Measurements from ENCODE around the gene PLPP3. TPM values are rescaled to one million over a fixed set of nuclear protein-coding genes. Genes with fewer than 3 reads are reported as not detected.

The PLPP3 gene
- total and polyA plus RNA-seq, 2 experiments from 2014 or later, result 41.9 to 61.9 TPM

- no peaks in the 10 kb centered on the region for H3K79me2 ChIP-seq (replicated peaks; ENCODE audit: insufficient read depth)
- H3K27ac ChIP-seq (ENCODE audit: low read depth), result no peak overlapping the region
- DNase-seq (ENCODE audit: low spot score), result peak; percentile 82
- peak; percentile 82 for ATAC-seq
- Mint-ChIP-seq H3K4me1 (peaks cover 49% of the 10 kb centered on the region), H3K27me3 (ENCODE audit: insufficient read depth, low read depth, poor library complexity) (peaks cover 11% of the 10 kb centered on the region), H3K27ac (peak overlapping the region; percentile 53), H3K9me3 (no peaks in the 10 kb centered on the region), H3K36me3 (ENCODE audit: low read depth) (no peaks in the 10 kb centered on the region), H3K4me3 (peak overlapping the region; percentile 37; the same call in 2 of the 3 replicates)
- H3K4me2 ChIP-seq, result peak overlapping the region; percentile 14; the same call in 1 of the 2 replicates
- H3K9me2 ChIP-seq (ENCODE audit: insufficient read depth), result peaks cover 3% of the 10 kb centered on the region; the same call in 1 of the 2 replicates
- TF ChIP-seq JUNB (IDR thresholded peaks at IDR 0.05; ENCODE audit: unreplicated experiment) (no peak), CREB1 (CRISPR knock-in tag; IDR thresholded peaks at IDR 0.05; ENCODE audit: low read depth) (no peak; the same call in 1 of the 2 replicates), STAT1 (IDR thresholded peaks at IDR 0.05; ENCODE audit: unreplicated experiment) (no peak), ZNF331 (CRISPR knock-in tag; IDR thresholded peaks at IDR 0.05; ENCODE audit: low read depth) (no peak), NANOG (IDR thresholded peaks at IDR 0.05; ENCODE audit: borderline replicate concordance) (peak; percentile 93), EZH2 (IDR thresholded peaks at IDR 0.05; ENCODE audit: low read depth, unreplicated experiment) (no peak)
- TF ChIP-seq, protein P1, sequence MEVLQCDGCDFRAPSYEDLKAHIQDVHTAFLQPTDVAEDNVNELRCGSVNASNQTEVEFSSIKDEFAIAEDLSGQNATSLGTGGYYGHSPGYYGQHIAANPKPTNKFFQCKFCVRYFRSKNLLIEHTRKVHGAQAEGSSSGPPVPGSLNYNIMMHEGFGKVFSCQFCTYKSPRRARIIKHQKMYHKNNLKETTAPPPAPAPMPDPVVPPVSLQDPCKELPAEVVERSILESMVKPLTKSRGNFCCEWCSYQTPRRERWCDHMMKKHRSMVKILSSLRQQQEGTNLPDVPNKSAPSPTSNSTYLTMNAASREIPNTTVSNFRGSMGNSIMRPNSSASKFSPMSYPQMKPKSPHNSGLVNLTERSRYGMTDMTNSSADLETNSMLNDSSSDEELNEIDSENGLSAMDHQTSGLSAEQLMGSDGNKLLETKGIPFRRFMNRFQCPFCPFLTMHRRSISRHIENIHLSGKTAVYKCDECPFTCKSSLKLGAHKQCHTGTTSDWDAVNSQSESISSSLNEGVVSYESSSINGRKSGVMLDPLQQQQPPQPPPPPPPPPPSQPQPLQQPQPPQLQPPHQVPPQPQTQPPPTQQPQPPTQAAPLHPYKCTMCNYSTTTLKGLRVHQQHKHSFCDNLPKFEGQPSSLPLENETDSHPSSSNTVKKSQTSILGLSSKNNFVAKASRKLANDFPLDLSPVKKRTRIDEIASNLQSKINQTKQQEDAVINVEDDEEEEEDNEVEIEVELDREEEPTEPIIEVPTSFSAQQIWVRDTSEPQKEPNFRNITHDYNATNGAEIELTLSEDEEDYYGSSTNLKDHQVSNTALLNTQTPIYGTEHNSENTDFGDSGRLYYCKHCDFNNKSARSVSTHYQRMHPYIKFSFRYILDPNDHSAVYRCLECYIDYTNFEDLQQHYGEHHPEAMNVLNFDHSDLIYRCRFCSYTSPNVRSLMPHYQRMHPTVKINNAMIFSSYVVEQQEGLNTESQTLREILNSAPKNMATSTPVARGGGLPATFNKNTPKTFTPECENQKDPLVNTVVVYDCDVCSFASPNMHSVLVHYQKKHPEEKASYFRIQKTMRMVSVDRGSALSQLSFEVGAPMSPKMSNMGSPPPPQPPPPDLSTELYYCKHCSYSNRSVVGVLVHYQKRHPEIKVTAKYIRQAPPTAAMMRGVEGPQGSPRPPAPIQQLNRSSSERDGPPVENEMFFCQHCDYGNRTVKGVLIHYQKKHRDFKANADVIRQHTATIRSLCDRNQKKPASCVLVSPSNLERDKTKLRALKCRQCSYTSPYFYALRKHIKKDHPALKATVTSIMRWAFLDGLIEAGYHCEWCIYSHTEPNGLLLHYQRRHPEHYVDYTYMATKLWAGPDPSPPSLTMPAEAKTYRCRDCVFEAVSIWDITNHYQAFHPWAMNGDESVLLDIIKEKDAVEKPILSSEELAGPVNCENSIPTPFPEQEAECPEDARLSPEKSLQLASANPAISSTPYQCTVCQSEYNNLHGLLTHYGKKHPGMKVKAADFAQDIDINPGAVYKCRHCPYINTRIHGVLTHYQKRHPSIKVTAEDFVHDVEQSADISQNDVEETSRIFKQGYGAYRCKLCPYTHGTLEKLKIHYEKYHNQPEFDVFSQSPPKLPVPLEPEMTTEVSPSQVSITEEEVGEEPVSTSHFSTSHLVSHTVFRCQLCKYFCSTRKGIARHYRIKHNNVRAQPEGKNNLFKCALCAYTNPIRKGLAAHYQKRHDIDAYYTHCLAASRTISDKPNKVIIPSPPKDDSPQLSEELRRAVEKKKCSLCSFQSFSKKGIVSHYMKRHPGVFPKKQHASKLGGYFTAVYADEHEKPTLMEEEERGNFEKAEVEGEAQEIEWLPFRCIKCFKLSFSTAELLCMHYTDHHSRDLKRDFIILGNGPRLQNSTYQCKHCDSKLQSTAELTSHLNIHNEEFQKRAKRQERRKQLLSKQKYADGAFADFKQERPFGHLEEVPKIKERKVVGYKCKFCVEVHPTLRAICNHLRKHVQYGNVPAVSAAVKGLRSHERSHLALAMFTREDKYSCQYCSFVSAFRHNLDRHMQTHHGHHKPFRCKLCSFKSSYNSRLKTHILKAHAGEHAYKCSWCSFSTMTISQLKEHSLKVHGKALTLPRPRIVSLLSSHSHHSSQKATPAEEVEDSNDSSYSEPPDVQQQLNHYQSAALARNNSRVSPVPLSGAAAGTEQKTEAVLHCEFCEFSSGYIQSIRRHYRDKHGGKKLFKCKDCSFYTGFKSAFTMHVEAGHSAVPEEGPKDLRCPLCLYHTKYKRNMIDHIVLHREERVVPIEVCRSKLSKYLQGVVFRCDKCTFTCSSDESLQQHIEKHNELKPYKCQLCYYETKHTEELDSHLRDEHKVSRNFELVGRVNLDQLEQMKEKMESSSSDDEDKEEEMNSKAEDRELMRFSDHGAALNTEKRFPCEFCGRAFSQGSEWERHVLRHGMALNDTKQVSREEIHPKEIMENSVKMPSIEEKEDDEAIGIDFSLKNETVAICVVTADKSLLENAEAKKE (CRISPR knock-in tag; IDR thresholded peaks at IDR 0.05), result no peak
- TF ChIP-seq, protein P2, sequence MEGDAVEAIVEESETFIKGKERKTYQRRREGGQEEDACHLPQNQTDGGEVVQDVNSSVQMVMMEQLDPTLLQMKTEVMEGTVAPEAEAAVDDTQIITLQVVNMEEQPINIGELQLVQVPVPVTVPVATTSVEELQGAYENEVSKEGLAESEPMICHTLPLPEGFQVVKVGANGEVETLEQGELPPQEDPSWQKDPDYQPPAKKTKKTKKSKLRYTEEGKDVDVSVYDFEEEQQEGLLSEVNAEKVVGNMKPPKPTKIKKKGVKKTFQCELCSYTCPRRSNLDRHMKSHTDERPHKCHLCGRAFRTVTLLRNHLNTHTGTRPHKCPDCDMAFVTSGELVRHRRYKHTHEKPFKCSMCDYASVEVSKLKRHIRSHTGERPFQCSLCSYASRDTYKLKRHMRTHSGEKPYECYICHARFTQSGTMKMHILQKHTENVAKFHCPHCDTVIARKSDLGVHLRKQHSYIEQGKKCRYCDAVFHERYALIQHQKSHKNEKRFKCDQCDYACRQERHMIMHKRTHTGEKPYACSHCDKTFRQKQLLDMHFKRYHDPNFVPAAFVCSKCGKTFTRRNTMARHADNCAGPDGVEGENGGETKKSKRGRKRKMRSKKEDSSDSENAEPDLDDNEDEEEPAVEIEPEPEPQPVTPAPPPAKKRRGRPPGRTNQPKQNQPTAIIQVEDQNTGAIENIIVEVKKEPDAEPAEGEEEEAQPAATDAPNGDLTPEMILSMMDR (conservative IDR thresholded peaks at IDR 0.05; ENCODE audit: low read depth in 2 of 2), result peak in 1 of 2 experiments; percentile 16; a peak in 1 of 4 replicates
- H4K20me1 ChIP-seq (replicated peaks; ENCODE audit: insufficient read depth), result no peaks in the 10 kb centered on the region
- peaks cover 3% of the 10 kb centered on the region; the same call in 1 of the 2 replicates for H3F3A ChIP-seq (replicated peaks; ENCODE audit: low read depth)
- H3K27me3 ChIP-seq (ENCODE audit: insufficient read depth), result no peaks in the 10 kb centered on the region
- peak overlapping the region; percentile 0; the same call in 1 of the 2 replicates for H3K4me3 ChIP-seq
- H3K36me3 ChIP-seq (ENCODE audit: insufficient read depth), result no peaks in the 10 kb centered on the region
- H2AFZ ChIP-seq, result no peak overlapping the region
- H3K4me1 ChIP-seq (ENCODE audit: insufficient read depth), result peaks cover 23% of the 10 kb centered on the region
Measured at GRCh38 chr1:56453417-56454078, 125.8 kb downstream of the PLPP3 start.
